Mesothelial cell of epicardium (in vitro differentiated cells): ENCODE data around the gene MOG. TPM values are rescaled to one million over a fixed set of nuclear protein-coding genes. Genes with fewer than 3 reads are reported as not detected.
A peak's percentile ranks its signal among the peaks of the same experiment; 100 is the strongest.

Experiments used
- DNase-seq, 2 experiments: peaks; one replicate each; pipeline ENCODE4 v3.0.0; 2021; ENCODE audit warnings: low spot score in 2 of 2; ENCODE audit not compliant: unreplicated experiment in 2 of 2
- H3K27ac Mint-ChIP-seq: 2 replicates; pipeline ENCODE4 v1.8.0; 2021; ENCODE audit warnings: mixed read lengths
- H3K27me3 Mint-ChIP-seq: 2 replicates; pipeline ENCODE4 v1.8.0; 2021; ENCODE audit warnings: low read depth, mixed read lengths
- H3K36me3 Mint-ChIP-seq: 2 replicates; pipeline ENCODE4 v1.8.0; 2021; ENCODE audit warnings: mixed read lengths
- H3K4me1 Mint-ChIP-seq: 2 replicates; pipeline ENCODE4 v1.8.0; 2021; ENCODE audit warnings: mixed read lengths
- H3K4me3 Mint-ChIP-seq: 2 replicates; pipeline ENCODE4 v1.8.0; 2021; ENCODE audit warnings: mild to moderate bottlenecking, moderate library complexity, mixed read lengths
- H3K9me3 Mint-ChIP-seq: 2 replicates; pipeline ENCODE4 v1.8.0; 2021; ENCODE audit warnings: mixed read lengths
- total RNA-seq: library from RNA; stranded (reverse); gene quantifications from 3 replicates; pipeline ENCODE4 v1.2.1, GENCODE V29; 2021
- TF ChIP-seq, protein P1 (sequence below): fragments of 200-600 bp; sonication (generic); IDR thresholded peaks from one replicate; pipeline ENCODE4 v1.5.0; 2021; ENCODE audit warnings: antibody characterized with exemption; ENCODE audit not compliant: unreplicated experiment

The MOG gene
- total RNA-seq, 1 donor from 2014 or later, result 0.65 TPM

DNA sequence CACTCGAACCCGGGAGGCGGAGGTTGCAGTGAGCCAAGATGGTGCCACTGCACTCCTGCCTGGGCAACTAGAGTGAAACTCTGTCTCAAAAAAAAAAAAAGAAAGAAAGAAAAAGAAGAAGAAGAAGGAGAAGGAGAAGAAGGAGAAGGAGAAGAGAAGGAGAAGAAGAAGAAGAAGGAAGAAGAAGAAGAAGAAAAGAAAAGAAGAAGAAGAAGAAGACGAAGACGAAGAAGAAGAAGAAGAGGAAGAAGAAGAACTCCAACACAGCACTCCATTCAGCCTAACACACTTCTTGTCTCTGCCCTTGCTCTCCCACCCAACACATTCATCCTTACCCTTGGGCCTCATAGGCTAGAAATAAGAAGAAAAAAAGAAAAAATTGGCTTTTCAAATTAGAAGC, 17.1 kb downstream of the MOG start:
- no peaks in the 10 kb centered on the region for H3K36me3 Mint-ChIP-seq
- DNase-seq, result no peak
- no peaks in the 10 kb centered on the region for H3K9me3 Mint-ChIP-seq
- no peak overlapping the region for H3K27ac Mint-ChIP-seq
- peaks cover 12% of the 10 kb centered on the region for H3K27me3 Mint-ChIP-seq
- H3K4me1 Mint-ChIP-seq, result peaks cover 7% of the 10 kb centered on the region
- TF ChIP-seq, protein P1, sequence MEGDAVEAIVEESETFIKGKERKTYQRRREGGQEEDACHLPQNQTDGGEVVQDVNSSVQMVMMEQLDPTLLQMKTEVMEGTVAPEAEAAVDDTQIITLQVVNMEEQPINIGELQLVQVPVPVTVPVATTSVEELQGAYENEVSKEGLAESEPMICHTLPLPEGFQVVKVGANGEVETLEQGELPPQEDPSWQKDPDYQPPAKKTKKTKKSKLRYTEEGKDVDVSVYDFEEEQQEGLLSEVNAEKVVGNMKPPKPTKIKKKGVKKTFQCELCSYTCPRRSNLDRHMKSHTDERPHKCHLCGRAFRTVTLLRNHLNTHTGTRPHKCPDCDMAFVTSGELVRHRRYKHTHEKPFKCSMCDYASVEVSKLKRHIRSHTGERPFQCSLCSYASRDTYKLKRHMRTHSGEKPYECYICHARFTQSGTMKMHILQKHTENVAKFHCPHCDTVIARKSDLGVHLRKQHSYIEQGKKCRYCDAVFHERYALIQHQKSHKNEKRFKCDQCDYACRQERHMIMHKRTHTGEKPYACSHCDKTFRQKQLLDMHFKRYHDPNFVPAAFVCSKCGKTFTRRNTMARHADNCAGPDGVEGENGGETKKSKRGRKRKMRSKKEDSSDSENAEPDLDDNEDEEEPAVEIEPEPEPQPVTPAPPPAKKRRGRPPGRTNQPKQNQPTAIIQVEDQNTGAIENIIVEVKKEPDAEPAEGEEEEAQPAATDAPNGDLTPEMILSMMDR, result no peak
- H3K4me3 Mint-ChIP-seq, result no peak overlapping the region

DNA sequence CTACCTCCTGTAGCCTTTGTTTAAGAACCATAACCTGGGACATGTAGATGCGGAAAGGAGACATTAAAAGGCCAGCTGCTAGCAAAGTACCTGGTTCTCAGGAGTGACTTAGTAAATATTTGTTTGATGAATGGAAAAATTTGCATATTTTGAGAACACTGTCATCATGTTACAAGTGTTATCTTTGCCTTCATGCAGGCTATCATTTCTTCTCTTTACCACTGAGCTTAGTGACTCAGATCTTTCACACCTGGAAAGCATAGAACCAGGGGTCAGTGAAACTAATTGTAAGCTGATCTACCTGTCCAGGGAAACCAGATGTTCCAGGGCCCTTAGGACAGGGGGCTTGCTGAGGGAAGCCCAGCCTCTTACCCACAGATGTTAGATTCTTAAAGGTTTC, 18.7 kb downstream of the MOG start:
- Mint-ChIP-seq H3K36me3 (no peaks in the 10 kb centered on the region), H3K4me3 (no peak overlapping the region), H3K9me3 (no peaks in the 10 kb centered on the region), H3K4me1 (peaks cover 7% of the 10 kb centered on the region), H3K27ac (no peak overlapping the region), H3K27me3 (peaks cover 8% of the 10 kb centered on the region)
- TF ChIP-seq, protein P1, result no peak
- no peak for DNase-seq

DNA sequence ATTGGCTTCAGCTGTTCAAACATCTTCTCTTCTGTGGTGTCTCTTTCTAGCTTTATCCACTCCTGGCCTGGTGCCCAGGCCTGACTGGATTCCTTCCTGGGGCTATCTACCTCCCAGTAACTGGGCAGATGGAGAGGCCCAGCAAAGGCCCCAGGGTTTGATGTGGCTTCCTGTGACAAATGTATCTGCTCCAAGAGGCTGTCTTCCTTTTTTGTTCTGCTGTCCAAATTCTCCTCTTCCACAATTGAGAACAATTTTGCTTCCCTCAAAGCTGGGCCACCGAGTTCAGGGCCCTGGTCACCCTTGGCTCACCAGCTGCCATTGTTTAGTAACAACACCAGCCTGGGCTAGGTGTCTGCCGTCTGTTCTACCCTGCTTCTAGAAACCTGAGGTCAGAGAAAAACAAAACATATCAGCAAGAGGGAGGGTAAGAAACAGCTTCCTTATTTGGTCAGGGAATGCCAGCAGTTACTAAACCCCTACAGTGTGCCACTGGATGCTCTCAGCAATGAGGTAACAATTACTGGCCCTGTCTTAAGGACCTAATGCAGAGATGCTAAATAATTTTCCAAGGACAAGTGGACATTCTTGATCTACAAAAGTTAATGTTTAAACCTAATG, 20.2 kb downstream of the MOG start:
- TF ChIP-seq, protein P1, result no peak
- no peaks in the 10 kb centered on the region for H3K27me3 Mint-ChIP-seq
- peaks cover 7% of the 10 kb centered on the region for H3K4me1 Mint-ChIP-seq
- DNase-seq, result no peak
- peak overlapping the region; percentile 80 for H3K27ac Mint-ChIP-seq
- H3K9me3 Mint-ChIP-seq, result no peaks in the 10 kb centered on the region
- no peaks in the 10 kb centered on the region for H3K36me3 Mint-ChIP-seq
- no peak overlapping the region for H3K4me3 Mint-ChIP-seq

DNA sequence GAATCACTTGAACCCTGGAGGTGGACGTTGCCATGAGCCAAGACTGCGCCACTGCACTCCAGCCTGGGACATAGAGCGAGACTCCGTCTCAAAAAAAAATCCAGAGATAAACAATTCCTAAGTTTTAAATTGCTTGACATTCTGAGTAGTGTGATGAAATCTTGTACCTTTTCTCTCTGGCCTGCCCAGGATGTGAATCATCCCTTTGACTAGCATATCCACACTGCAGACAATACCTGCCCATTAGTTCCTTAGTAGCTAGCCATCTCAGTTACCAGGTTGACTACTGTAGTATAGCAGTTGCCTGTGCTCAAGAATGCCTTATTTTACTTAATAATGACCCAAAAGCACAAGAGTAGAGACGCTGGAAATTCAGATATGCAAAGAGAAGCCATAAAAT, 21.2 kb downstream of the MOG start:
- Mint-ChIP-seq H3K27ac (no peak overlapping the region), H3K4me3 (no peak overlapping the region), H3K36me3 (no peaks in the 10 kb centered on the region), H3K9me3 (no peaks in the 10 kb centered on the region), H3K27me3 (no peaks in the 10 kb centered on the region), H3K4me1 (peaks cover 7% of the 10 kb centered on the region)
- no peak for DNase-seq
- TF ChIP-seq, protein P1, result no peak

DNA sequence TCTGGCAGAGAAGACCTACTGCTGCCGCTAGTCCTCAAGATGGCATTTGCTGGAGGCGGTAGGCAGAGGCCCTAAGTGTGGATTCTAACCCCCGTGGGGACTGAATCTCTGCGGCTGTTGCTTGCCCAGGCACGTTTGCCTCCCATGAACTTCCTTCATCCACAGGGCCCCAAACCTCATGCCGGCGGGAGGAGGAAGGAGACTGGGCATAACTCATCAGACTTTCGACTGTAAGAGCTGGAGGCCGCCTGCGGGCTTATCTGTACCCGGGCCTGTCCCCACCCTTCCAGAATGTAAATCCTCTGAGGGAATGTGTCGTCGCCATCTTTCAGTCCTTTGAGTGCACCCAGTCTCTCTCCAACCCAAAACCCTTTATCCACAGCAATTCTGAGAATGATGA, 23.1 kb downstream of the MOG start:
- H3K9me3 Mint-ChIP-seq, result peaks cover 2% of the 10 kb centered on the region

More for the DNA sequence above, 23.1 kb downstream of the MOG start:
- DNase-seq, result no peak
- Mint-ChIP-seq H3K27ac (no peak overlapping the region), H3K36me3 (no peaks in the 10 kb centered on the region), H3K4me3 (no peak overlapping the region), H3K4me1 (peaks cover 7% of the 10 kb centered on the region), H3K27me3 (peaks cover 4% of the 10 kb centered on the region)
- TF ChIP-seq, protein P1, result no peak
